Karpas-422 (cell line): ENCODE results near the gene GYG2. TPM values are rescaled to one million over a fixed set of nuclear protein-coding genes. Genes with fewer than 3 reads are reported as not detected.
"Not testable (repeated sequence)": the region's sequence is repeated elsewhere in the genome, so short reads cannot be mapped to it uniquely, and the experiment has no call there.

ENCODE experiments used
- DNase-seq: peaks from one replicate; pipeline ENCODE4 v3.0.0-alpha.2; 2015
- H2AFZ ChIP-seq: fragments of 200-600 bp; sonication (generic); 2 replicates; pipeline ENCODE4 v1.6.1; 2014; ENCODE audit warnings: antibody characterized with exemption, low read length, mixed read lengths
- H3K27ac ChIP-seq: fragments of 200-600 bp; sonication (generic); 2 replicates; pipeline ENCODE4 v1.5.1; 2014; ENCODE audit warnings: mild to moderate bottlenecking, low read length, moderate library complexity
- H3K27me3 ChIP-seq: fragments of 200-600 bp; sonication (generic); 2 replicates; pipeline ENCODE4 v1.6.1; 2014; ENCODE audit warnings: low read length, mixed read lengths
- H3K36me3 ChIP-seq: fragments of 200-600 bp; sonication (generic); 2 replicates; pipeline ENCODE4 v1.6.1; 2014; ENCODE audit warnings: low read length, mixed read lengths; ENCODE audit not compliant: insufficient read depth
- H3K4me1 ChIP-seq: fragments of 200-600 bp; sonication (generic); 2 replicates; pipeline ENCODE4 v1.6.1; 2014; ENCODE audit warnings: mild to moderate bottlenecking, low read length, mixed read lengths
- H3K4me2 ChIP-seq: fragments of 200-600 bp; sonication (generic); 2 replicates; pipeline ENCODE4 v1.6.1; 2014; ENCODE audit warnings: low read length, low read depth, mild to moderate bottlenecking; ENCODE audit not compliant: poor library complexity, severe bottlenecking
- H3K4me3 ChIP-seq: fragments of 200-600 bp; sonication (generic); 2 replicates; pipeline ENCODE4 v1.5.1; 2014; ENCODE audit warnings: mild to moderate bottlenecking, antibody characterized with exemption, low read length, mixed read lengths
- H3K79me2 ChIP-seq: fragments of 200-600 bp; sonication (generic); 2 replicates; pipeline ENCODE4 v1.6.1; 2014; ENCODE audit warnings: mild to moderate bottlenecking, low read length, mixed read lengths
- H3K9ac ChIP-seq: fragments of 200-600 bp; sonication (generic); 2 replicates; pipeline ENCODE4 v1.6.0; 2014; ENCODE audit warnings: low read length
- H3K9me2 ChIP-seq: fragments of 200-600 bp; sonication (generic), shearing (Covaris generic); replicated peaks from 2 replicates; pipeline ENCODE4 v1.6.0; 2014; ENCODE audit warnings: mild to moderate bottlenecking, low read length, moderate library complexity; ENCODE audit not compliant: insufficient read depth
- H3K9me3 ChIP-seq: fragments of 300-700, 200-600 bp; sonication (generic); 2 replicates; pipeline ENCODE4 v1.6.1; 2014; ENCODE audit warnings: low read length, mixed read lengths
- H4K20me1 ChIP-seq: fragments of 200-600 bp; sonication (generic); 2 replicates; pipeline ENCODE4 v1.6.1; 2014; ENCODE audit warnings: mild to moderate bottlenecking, antibody characterized with exemption, low read length, low read depth; ENCODE audit not compliant: insufficient read depth
- total RNA-seq: library from RNA; depleted of rRNA; stranded (reverse); fragments of >200 nt; shearing (Covaris generic); gene quantifications from 2 replicates; pipeline ENCODE4 v1.2.3, GENCODE V29; 2014; ENCODE audit warnings: low replicate concordance

Gene GYG2
- total RNA-seq, 1 experiment from 2014 or later = not detected

DNA sequence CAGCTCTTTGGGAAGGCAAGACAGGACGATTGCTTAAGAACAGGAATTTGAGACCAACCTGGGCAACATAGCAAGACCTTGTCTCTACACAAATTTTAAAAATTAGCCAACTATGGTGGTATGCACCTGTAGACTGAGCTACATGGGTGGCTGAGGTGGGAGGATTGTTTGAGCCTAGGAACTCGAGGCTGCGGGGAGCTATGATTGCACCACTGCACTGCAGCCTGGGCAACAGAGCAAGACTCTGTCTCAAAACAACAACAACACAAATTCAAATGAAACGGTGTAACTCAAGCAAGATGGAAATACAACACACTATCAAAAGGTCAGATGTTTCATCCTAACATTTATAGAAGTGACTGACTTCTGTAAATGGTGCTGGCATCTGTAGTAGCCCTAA, 39.8 kb upstream of the GYG2 start:
- H3K4me1 ChIP-seq = no peaks in the 10 kb centered on the region
- H3K4me3 ChIP-seq = no peak overlapping the region
- H3K27me3 ChIP-seq = no peaks in the 10 kb centered on the region
- no peak for DNase-seq
- no peaks in the 10 kb centered on the region for H4K20me1 ChIP-seq
- H3K9me3 ChIP-seq = no peaks in the 10 kb centered on the region
- H3K27ac ChIP-seq = no peak overlapping the region
- no peak overlapping the region for H3K4me2 ChIP-seq
- no peaks in the 10 kb centered on the region for H3K79me2 ChIP-seq
- H3K9ac ChIP-seq = no peak overlapping the region
- no peaks in the 10 kb centered on the region for H3K9me2 ChIP-seq
- H3K36me3 ChIP-seq = no peaks in the 10 kb centered on the region
- no peak overlapping the region for H2AFZ ChIP-seq

DNA sequence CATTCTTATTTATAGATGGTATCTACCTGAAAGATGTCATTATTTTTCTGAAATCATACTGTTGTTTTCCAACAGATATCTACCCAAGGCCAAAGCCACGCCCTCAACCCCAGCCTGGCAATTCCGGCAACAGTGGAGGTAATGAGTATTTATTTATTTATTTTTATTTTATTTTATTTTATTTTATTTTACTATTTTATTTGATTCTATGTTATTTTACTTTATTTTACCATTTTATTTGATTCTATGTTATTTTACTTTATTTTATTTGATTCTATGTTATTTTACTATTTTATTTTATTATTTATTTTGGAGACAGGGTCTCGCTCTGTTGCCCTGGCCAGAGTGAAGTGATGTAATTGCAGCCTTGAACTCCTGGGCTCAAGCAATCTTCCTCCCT, 39.2 kb upstream of the GYG2 start:
- no peak overlapping the region for H3K4me2 ChIP-seq
- H3K36me3 ChIP-seq = no peaks in the 10 kb centered on the region
- H4K20me1 ChIP-seq = no peaks in the 10 kb centered on the region
- no peak for DNase-seq
- H3K27ac ChIP-seq = no peak overlapping the region
- H3K79me2 ChIP-seq = no peaks in the 10 kb centered on the region
- H3K4me1 ChIP-seq = no peaks in the 10 kb centered on the region
- no peak overlapping the region for H2AFZ ChIP-seq
- no peak overlapping the region for H3K4me3 ChIP-seq
- no peak overlapping the region for H3K9ac ChIP-seq
- H3K27me3 ChIP-seq = no peaks in the 10 kb centered on the region
- no peaks in the 10 kb centered on the region for H3K9me2 ChIP-seq
- H3K9me3 ChIP-seq = no peaks in the 10 kb centered on the region

DNA sequence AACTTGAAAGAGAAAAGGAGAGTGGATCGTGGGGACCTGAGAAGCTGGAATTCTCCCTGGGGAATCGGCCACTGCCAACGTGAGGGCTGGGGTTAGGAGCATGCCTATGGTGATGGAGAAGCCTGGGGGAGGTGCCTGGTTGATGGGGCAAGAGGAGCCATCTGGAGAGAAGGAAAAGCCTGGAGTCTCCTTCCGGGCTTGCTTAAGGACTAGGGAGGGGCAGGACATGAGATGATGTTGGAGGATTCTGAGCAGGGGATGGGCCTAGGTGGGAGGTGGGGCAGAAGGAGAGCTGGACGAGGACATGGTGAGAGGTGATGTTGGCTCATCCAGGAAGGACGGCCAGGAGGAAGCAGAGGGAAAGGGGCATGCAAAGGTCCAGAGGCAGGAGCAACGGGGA, 35.0 kb upstream of the GYG2 start:
- Histone ChIP-seq H3K27ac (no peak overlapping the region), H3K9me2 (no peaks in the 10 kb centered on the region), H3K79me2 (no peaks in the 10 kb centered on the region), H3K27me3 (no peaks in the 10 kb centered on the region), H4K20me1 (no peaks in the 10 kb centered on the region), H3K9ac (no peak overlapping the region), H3K9me3 (no peaks in the 10 kb centered on the region), H3K4me3 (no peak overlapping the region), H3K36me3 (no peaks in the 10 kb centered on the region), H3K4me1 (no peaks in the 10 kb centered on the region), H3K4me2 (no peak overlapping the region), H2AFZ (no peak overlapping the region)
- DNase-seq = no peak

DNA sequence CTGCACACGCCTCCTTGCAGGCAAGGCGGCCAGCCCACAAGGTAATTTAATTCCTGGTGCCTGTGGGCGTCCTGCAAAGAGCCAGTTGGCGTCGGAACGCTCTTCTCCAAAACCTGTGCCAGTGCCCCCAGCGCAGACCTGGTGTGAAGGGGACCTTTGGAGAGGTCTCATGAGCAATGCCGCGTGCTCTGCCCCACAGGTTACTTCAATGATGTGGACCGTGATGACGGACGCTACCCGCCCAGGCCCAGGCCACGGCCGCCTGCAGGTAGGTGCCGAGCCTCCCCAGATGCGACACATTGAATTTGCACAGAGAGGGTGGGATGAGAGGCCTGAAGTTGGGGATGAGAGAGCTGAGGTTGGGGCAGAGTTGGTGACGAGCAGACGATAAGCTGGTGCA, 34.4 kb upstream of the GYG2 start:
- Histone ChIP-seq H2AFZ (no peak overlapping the region), H3K27ac (no peak overlapping the region), H4K20me1 (no peaks in the 10 kb centered on the region), H3K9ac (no peak overlapping the region), H3K4me1 (no peaks in the 10 kb centered on the region), H3K27me3 (no peaks in the 10 kb centered on the region), H3K4me3 (no peak overlapping the region), H3K9me3 (no peaks in the 10 kb centered on the region), H3K4me2 (no peak overlapping the region), H3K9me2 (no peaks in the 10 kb centered on the region), H3K36me3 (no peaks in the 10 kb centered on the region), H3K79me2 (no peaks in the 10 kb centered on the region)
- no peak for DNase-seq

- not testable (repeated sequence) for H3K27me3 ChIP-seq, H2AFZ ChIP-seq, H3K4me3 ChIP-seq, H3K36me3 ChIP-seq, H3K4me1 ChIP-seq, H4K20me1 ChIP-seq, H3K9me3 ChIP-seq, H3K9me2 ChIP-seq, DNase-seq, H3K79me2 ChIP-seq, H3K4me2 ChIP-seq, H3K9ac ChIP-seq, H3K27ac ChIP-seq
Observed at GRCh38 chrX:2796808-2797207, 31.9 kb upstream of the GYG2 start.

DNA sequence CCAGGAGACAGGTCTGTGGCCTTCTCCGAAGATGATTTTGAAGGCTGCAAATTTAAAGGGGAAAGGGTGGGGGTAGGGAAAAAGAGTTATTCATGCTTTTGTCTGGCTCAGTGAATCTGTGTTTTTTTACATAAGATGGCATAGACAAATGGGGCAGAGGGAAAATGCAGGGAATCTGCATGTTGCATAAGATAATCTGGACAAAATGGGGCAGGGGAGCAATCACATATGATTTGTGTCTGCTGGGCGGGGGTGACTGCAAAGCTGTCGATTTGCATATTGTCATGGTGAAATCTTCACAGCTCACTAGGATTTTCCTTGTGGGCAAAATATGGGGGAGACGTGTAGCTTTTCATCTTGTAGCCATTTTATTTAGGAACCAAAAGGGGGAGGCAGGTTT, 29.4 kb upstream of the GYG2 start:
- Histone ChIP-seq H3K27me3 (no peaks in the 10 kb centered on the region), H3K27ac (no peak overlapping the region), H3K36me3 (no peaks in the 10 kb centered on the region), H3K79me2 (no peaks in the 10 kb centered on the region), H3K9me3 (no peaks in the 10 kb centered on the region), H3K4me3 (no peak overlapping the region), H3K4me1 (no peaks in the 10 kb centered on the region), H3K9ac (no peak overlapping the region), H3K9me2 (no peaks in the 10 kb centered on the region), H4K20me1 (no peaks in the 10 kb centered on the region), H2AFZ (no peak overlapping the region), H3K4me2 (no peak overlapping the region)
- no peak for DNase-seq

DNA sequence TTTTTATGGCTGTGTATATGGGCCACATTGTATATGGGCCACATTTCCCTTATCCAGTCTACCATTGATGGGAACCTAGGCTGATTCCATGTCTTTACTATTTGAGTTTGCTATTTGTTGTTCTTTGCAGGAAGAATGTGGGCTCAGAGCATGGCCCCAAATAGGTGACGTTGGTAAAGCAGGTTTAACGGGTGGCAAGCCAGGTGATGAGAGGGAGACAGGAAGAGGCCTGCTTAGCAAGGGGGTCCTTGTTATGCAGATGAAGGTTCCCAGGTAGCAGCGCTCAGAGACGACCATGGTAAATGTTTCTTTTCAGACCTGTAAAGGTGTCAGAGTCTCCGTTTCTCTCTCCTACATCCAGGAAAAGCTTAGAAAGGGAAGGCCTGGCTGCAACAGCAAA, 28.8 kb upstream of the GYG2 start:
- not testable (repeated sequence) for H3K79me2 ChIP-seq, H3K36me3 ChIP-seq, H3K4me1 ChIP-seq, H3K4me2 ChIP-seq, H3K27me3 ChIP-seq, H3K9me3 ChIP-seq, H3K9ac ChIP-seq, H4K20me1 ChIP-seq, H3K4me3 ChIP-seq, DNase-seq, H2AFZ ChIP-seq, H3K27ac ChIP-seq, H3K9me2 ChIP-seq

DNA sequence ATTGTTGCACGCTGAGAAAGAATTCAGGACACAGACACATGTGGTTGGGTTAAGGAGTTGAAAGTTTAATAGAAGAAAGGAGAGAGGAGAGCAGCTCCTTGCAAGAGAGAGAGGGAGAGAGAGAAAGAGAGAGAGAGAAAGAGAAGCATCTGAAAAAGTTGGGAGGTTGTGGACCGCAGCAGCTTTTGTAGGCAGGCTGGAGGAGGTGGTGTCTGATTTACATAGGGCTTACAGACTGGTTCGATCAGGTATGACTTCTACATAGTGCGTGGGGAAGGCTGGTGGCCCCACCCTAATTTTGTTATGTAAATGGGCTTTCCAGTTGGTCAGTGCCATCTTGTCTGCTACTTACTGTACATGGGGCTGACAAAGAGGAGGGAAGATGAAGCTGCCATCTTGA, 27.5 kb upstream of the GYG2 start:
- H3K27ac ChIP-seq = no peak overlapping the region
- H3K4me3 ChIP-seq = no peak overlapping the region
- no peak for DNase-seq
- no peaks in the 10 kb centered on the region for H4K20me1 ChIP-seq
- H3K9me3 ChIP-seq = no peaks in the 10 kb centered on the region
- H3K27me3 ChIP-seq = no peaks in the 10 kb centered on the region
- H3K9me2 ChIP-seq = no peaks in the 10 kb centered on the region
- no peak overlapping the region for H2AFZ ChIP-seq
- H3K79me2 ChIP-seq = no peaks in the 10 kb centered on the region
- no peak overlapping the region for H3K4me2 ChIP-seq
- H3K36me3 ChIP-seq = no peaks in the 10 kb centered on the region
- H3K9ac ChIP-seq = no peak overlapping the region
- H3K4me1 ChIP-seq = no peaks in the 10 kb centered on the region

- H3K36me3 ChIP-seq, H4K20me1 ChIP-seq, H3K9me3 ChIP-seq, H3K9ac ChIP-seq, H3K9me2 ChIP-seq, H3K27ac ChIP-seq, H3K27me3 ChIP-seq, H3K4me1 ChIP-seq, H2AFZ ChIP-seq, H3K4me2 ChIP-seq, H3K4me3 ChIP-seq, H3K79me2 ChIP-seq, DNase-seq: not testable (repeated sequence)
Observed at GRCh38 chrX:2802376-2803090, 26.2 kb upstream of the GYG2 start.
